Ovary (tissue), 3 donors: ENCODE results near the gene ABCA6.

Experiments
- CTCF ChIP-seq, 3 donors: fragments of 450-650 bp in 2 of 3; fragments of 200-600 bp in 1 of 3; IDR thresholded peaks; one replicate each; pipeline versions ENCODE4 v1.5.1 to v1.8.0; 2016 to 2022; ENCODE audit warnings: antibody characterized with exemption in 3 of 3, mild to moderate bottlenecking in 1 of 3
- POLR2A ChIP-seq: fragments of 450-650 bp; IDR thresholded peaks from one replicate; pipeline ENCODE4 v1.6.1; 2017; ENCODE audit warnings: antibody characterized with exemption, mild to moderate bottlenecking, moderate library complexity
- donor health status: DM: no; HTN: no; CAD: no.

- TF ChIP-seq CTCF (IDR thresholded peaks at IDR 0.05) (no peak), POLR2A (no peak)
Measured at GRCh38 chr17:69067274-69068047, 74.2 kb downstream of the ABCA6 start.
